ENCODE results near the gene TMC3. TPM values are rescaled to one million over a fixed set of nuclear protein-coding genes. Genes with fewer than 3 reads are reported as not detected.

Gene TMC3
- polyA plus RNA-seq, 3 donors from 2014 or later, result 0.07 TPM; not detected in 2

- Mint-ChIP-seq H3K9me3 (peaks cover 0 to 10% (median 8%) of the 10 kb centered on the region in 6 donors), H3K4me3 (no peak overlapping the region), H3K4me1 (peaks cover 20 to 24% of the 10 kb centered on the region in 2 donors), H3K27me3 (ENCODE audit: low read depth in 3 of 3) (peaks cover 0 to 5% (median 4%) of the 10 kb centered on the region in 3 donors), H3K27ac (peak overlapping the region in 1 of 6 donors; percentile 8), H3K36me3 (peaks cover 5 to 8% (median 7%) of the 10 kb centered on the region in 3 donors)
- DNase-seq, result no peak
Observed at GRCh38 chr15:81281456-81281735, 92.6 kb downstream of the TMC3 start.

Other genes starting within 250 kb of the TMC3 start
- gene CFAP161, start 239.9 kb downstream of the TMC3 start, polyA plus RNA-seq, result under 1 TPM in 1 of 3 donors, not detected in 2; 0.83 TPM
- 100 to 1,000 TPM; 147 to 301 (median 155) TPM for gene IL16, start 177.3 kb downstream of the TMC3 start, polyA plus RNA-seq
- 1 to 10 TPM in 2 of 3 donors, not detected in 1; 1.7 to 3.8 TPM for gene STARD5, start 50.1 kb downstream of the TMC3 start, polyA plus RNA-seq